ENCODE data around the gene SALL4.

DNA sequence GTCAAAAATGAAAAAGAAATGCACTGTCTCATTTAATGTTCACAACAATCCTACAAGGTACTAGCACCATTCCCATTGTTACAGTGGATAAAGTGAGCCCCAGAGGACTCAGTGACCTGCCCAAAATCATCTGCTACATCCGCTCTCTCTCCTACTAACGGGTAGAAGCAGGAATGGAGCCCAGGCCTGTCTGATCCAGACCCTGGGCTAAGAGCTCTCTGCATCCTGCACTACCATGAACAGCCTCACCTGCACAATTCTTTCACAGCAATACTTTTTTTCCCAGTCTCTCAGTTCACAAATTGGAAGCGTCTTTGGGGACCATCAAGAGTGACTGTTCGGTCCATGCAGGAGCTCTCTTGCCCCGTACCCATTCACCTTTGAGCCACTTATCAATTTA is 65.4 kb downstream of the SALL4 start:
- TF ChIP-seq, protein P1, sequence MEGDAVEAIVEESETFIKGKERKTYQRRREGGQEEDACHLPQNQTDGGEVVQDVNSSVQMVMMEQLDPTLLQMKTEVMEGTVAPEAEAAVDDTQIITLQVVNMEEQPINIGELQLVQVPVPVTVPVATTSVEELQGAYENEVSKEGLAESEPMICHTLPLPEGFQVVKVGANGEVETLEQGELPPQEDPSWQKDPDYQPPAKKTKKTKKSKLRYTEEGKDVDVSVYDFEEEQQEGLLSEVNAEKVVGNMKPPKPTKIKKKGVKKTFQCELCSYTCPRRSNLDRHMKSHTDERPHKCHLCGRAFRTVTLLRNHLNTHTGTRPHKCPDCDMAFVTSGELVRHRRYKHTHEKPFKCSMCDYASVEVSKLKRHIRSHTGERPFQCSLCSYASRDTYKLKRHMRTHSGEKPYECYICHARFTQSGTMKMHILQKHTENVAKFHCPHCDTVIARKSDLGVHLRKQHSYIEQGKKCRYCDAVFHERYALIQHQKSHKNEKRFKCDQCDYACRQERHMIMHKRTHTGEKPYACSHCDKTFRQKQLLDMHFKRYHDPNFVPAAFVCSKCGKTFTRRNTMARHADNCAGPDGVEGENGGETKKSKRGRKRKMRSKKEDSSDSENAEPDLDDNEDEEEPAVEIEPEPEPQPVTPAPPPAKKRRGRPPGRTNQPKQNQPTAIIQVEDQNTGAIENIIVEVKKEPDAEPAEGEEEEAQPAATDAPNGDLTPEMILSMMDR (IDR thresholded peaks at IDR 0.05): no peak
- TF ChIP-seq GABPA (IDR thresholded peaks at IDR 0.05; ENCODE audit: low read depth) (no peak), RXRA (IDR thresholded peaks at IDR 0.05; ENCODE audit: borderline replicate concordance, low read depth) (no peak), RFX5 (IDR thresholded peaks at IDR 0.05; ENCODE audit: low read length) (no peak), SIN3A (IDR thresholded peaks at IDR 0.05; ENCODE audit: borderline replicate concordance, low read depth, low read length) (no peak), ELF1 (IDR thresholded peaks at IDR 0.05) (no peak), FOXJ3 (CRISPR knock-in tag; IDR thresholded peaks at IDR 0.05) (no peak)
